HepG2 (cell line): Measurements from ENCODE around the gene MCRIP2. TPM values are rescaled to one million over a fixed set of nuclear protein-coding genes. Genes with fewer than 3 reads are reported as not detected.

ENCODE experiments used
- DRAP1 ChIP-seq: IDR thresholded peaks from 2 replicates; pipeline ENCODE4 v1.6.1; 2016; ENCODE audit warnings: missing genetic modification reagents, missing compliant biosample characterization
- GATA4 ChIP-seq: sonication (generic); IDR thresholded peaks from 2 replicates; pipeline ENCODE4 v1.6.1; 2016; ENCODE audit warnings: antibody characterized with exemption, low read depth, borderline replicate concordance
- HNRNPLL ChIP-seq: fragments of 200-400 bp; formaldehyde crosslinking; IDR thresholded peaks from 2 replicates; pipeline ENCODE4 v1.6.1; 2017; ENCODE audit warnings: mild to moderate bottlenecking, low read depth, low read length; ENCODE audit not compliant: poor library complexity, severe bottlenecking
- MAX ChIP-seq: IDR thresholded peaks from 2 replicates; pipeline ENCODE4 v1.6.1; 2012; ENCODE audit warnings: inconsistent platforms
- MED1 ChIP-seq: sonication (generic); formaldehyde crosslinking; IDR thresholded peaks from 2 replicates; pipeline ENCODE4 v1.4.0; 2020; ENCODE audit warnings: missing genetic modification reagents
- ONECUT2 ChIP-seq: sonication (generic); formaldehyde crosslinking; IDR thresholded peaks from 2 replicates; pipeline ENCODE4 v1.4.0; 2020; ENCODE audit warnings: missing genetic modification reagents
- RCOR2 ChIP-seq: IDR thresholded peaks from 2 replicates; pipeline ENCODE4 v1.6.1; 2016; ENCODE audit warnings: missing biosample characterization, missing genetic modification reagents
- RFXAP ChIP-seq: sonication (generic); formaldehyde crosslinking; IDR thresholded peaks from 2 replicates; pipeline ENCODE4 v1.4.0; 2020; ENCODE audit warnings: missing genetic modification reagents, borderline replicate concordance
- RXRB ChIP-seq: IDR thresholded peaks from 2 replicates; pipeline ENCODE4 v1.6.1; 2016; ENCODE audit warnings: borderline replicate concordance, missing genetic modification reagents, missing compliant biosample characterization
- SP4 ChIP-seq: sonication (generic); formaldehyde crosslinking; IDR thresholded peaks from 2 replicates; pipeline ENCODE4 v1.8.1; 2023; ENCODE audit warnings: mild to moderate bottlenecking, missing genetic modification reagents
- SPEN ChIP-seq: sonication (generic); formaldehyde crosslinking; IDR thresholded peaks from 2 replicates; pipeline ENCODE4 v1.5.1; 2020; ENCODE audit warnings: low read depth, mild to moderate bottlenecking, missing genetic modification reagents
- TFE3 ChIP-seq: IDR thresholded peaks from 2 replicates; pipeline ENCODE4 v1.6.1; 2016
- TGIF2 ChIP-seq: IDR thresholded peaks from 2 replicates; pipeline ENCODE4 v1.6.1; 2016; ENCODE audit warnings: control low read depth, missing compliant biosample characterization
- THAP9 ChIP-seq: sonication (generic); formaldehyde crosslinking; IDR thresholded peaks from 2 replicates; pipeline ENCODE4; 2020; ENCODE audit warnings: missing genetic modification reagents, mild to moderate bottlenecking, borderline replicate concordance
- THRA ChIP-seq: sonication (generic); formaldehyde crosslinking; IDR thresholded peaks from 2 replicates; pipeline ENCODE4 v1.4.0; 2020; ENCODE audit warnings: missing genetic modification reagents, borderline replicate concordance
- ZNF770 ChIP-seq: sonication (generic); formaldehyde crosslinking; IDR thresholded peaks from 2 replicates; pipeline ENCODE4 v1.5.0; 2020; ENCODE audit warnings: mild to moderate bottlenecking, missing genetic modification reagents
- ZNF891 ChIP-seq: sonication (generic); formaldehyde crosslinking; IDR thresholded peaks from 2 replicates; pipeline ENCODE4 v1.5.0; 2020; ENCODE audit warnings: mild to moderate bottlenecking, missing genetic modification reagents
- ZSCAN25 ChIP-seq: sonication (generic); formaldehyde crosslinking; IDR thresholded peaks from 2 replicates; pipeline ENCODE4 v1.8.0; 2022; ENCODE audit warnings: mild to moderate bottlenecking, missing genetic modification reagents
- polyA plus RNA-seq, 8 experiments: library from polyadenylated mRNA; depleted of rRNA in 3 of 8; stranded (reverse) in 7 of 8; unstranded in 1 of 8; fragments of >200 nt; fragmentation: Illumina TruSeq in 4 of 8; extraction: Trizol in 4 of 8; gene quantifications; 2 replicates each; pipeline versions ENCODE4 v1.2.1 to v1.2.3, GENCODE V29; 2011 to 2016; ENCODE audit warnings: low read depth in 4 of 8, missing spikeins in 1 of 8, mixed read lengths in 1 of 8; ENCODE audit not compliant: insufficient read depth in 1 of 8
- total RNA-seq, 5 experiments: library from RNA; depleted of rRNA; stranded (reverse); fragments of >200 nt; fragmentation: Illumina TruSeq; extraction: Trizol; gene quantifications; 2 replicates each; pipeline ENCODE4 v1.2.3, GENCODE V29; 2016; ENCODE audit warnings: low read depth in 1 of 5

Gene MCRIP2
- total and polyA plus RNA-seq, 2 of the 13 experiments (the other 11 are each of a cell fraction or from before 2014, with no cell fraction given) = 39.6 to 76.7 TPM

GRCh38 chr16:641326-642188 lies at the start of gene MCRIP2 (continued):
- TF ChIP-seq THAP9 (CRISPR knock-in tag) (peak; percentile 98), HNRNPLL (peak; percentile 84), SPEN (peak; percentile 78), ZNF891 (CRISPR knock-in tag) (peak; percentile 71; the same call in 1 of the 2 replicates), MED1 (CRISPR knock-in tag) (no peak; the same call in none of the 2 replicates), RFXAP (no peak), RCOR2 (CRISPR knock-in tag) (no peak), ZNF770 (CRISPR knock-in tag) (peak; percentile 95), GATA4 (peak; percentile 59; the same call in 1 of the 2 replicates), MAX (peak; percentile 69), DRAP1 (CRISPR knock-in tag) (peak; percentile 81), SP4 (peak; percentile 82), RXRB (CRISPR knock-in tag) (peak; percentile 45; the same call in 1 of the 2 replicates), TGIF2 (peak; percentile 48; the same call in 1 of the 2 replicates), ONECUT2 (0 out of 2 replicates have a peak, but pooled peaks have one; percentile 25), TFE3 (CRISPR knock-in tag) (no peak), ZSCAN25 (CRISPR knock-in tag) (0 out of 2 replicates have a peak, but pooled peaks have one; percentile 33), THRA (CRISPR knock-in tag) (no peak)
